Gastrocnemius medialis (tissue), 4 donors: ENCODE measurements around the gene HDAC4. TPM values are rescaled to one million over a fixed set of nuclear protein-coding genes. Genes with fewer than 3 reads are reported as not detected.
A peak's percentile ranks its signal among the peaks of the same experiment; 100 is the strongest.

Source experiments
- ATAC-seq, 2 donors: fragments of 150-250 bp; one replicate each; pipeline ENCODE4 v1.9.1; 2016
- DNase-seq, 2 donors: peaks; one replicate each; pipeline ENCODE4 v3.0.0-alpha.2; 2019
- H3K27ac ChIP-seq, 4 donors: fragments of 200-600 bp; sonication (generic); 1 replicate in 1 of 4; 2 replicates in 3 of 4; pipeline ENCODE4 v1.5.1; 2016 to 2018; ENCODE audit warnings: mild to moderate bottlenecking in 2 of 4, moderate library complexity in 1 of 4
- H3K27me3 ChIP-seq, 3 donors: fragments of 200-600 bp; sonication (generic) in 2 of 3; 1 replicate in 1 of 3; 2 replicates in 2 of 3; pipeline versions ENCODE4 v1.5.1 to v1.6.0; 2016 to 2019; ENCODE audit warnings: mild to moderate bottlenecking in 1 of 3, moderate library complexity in 1 of 3
- H3K36me3 ChIP-seq, 2 donors: fragments of 200-600 bp; sonication (generic) in 1 of 2; one replicate each; pipeline ENCODE4 v1.5.1; 2017 to 2018
- H3K4me1 ChIP-seq, 2 donors: fragments of 200-600 bp; sonication (generic) in 1 of 2; one replicate each; pipeline ENCODE4 v1.5.1; 2016 to 2017; ENCODE audit warnings: mild to moderate bottlenecking in 2 of 2
- H3K4me3 ChIP-seq, 4 donors: fragments of 200-600 bp; sonication (generic) in 3 of 4; 1 replicate in 1 of 4; 2 replicates in 3 of 4; pipeline ENCODE4 v1.5.1; 2016 to 2019; ENCODE audit warnings: mild to moderate bottlenecking in 2 of 4
- H3K9me3 ChIP-seq, 3 donors: fragments of 200-600 bp; sonication (generic) in 2 of 3; 1 replicate in 1 of 3; 2 replicates in 2 of 3; pipeline ENCODE4 v1.5.1; 2016 to 2019
- POLR2A ChIP-seq, 2 donors: fragments of 450-650 bp; IDR thresholded peaks; one replicate each; pipeline ENCODE4 v1.6.1; 2017; ENCODE audit warnings: antibody characterized with exemption in 2 of 2, mild to moderate bottlenecking in 2 of 2, moderate library complexity in 2 of 2
- in situ Hi-C, 4 donors: fragments of 200-750 bp; cut with MboI; loops; one replicate each; pipeline versions ENCODE4 v1.15.0 to v1.8.0; 2017; ENCODE audit warnings: low sequenced_read_pairs in 4 of 4
- intact Hi-C: fragments of 100-400 bp; cut with DNase I; formaldehyde crosslinking; loops from one replicate; pipeline ENCODE4 v1.15.1; 2023; ENCODE audit warnings: low total_unique reads
- total RNA-seq, 4 donors: library from RNA; depleted of rRNA; stranded (reverse); fragments of >200 nt; gene quantifications; one replicate each; pipeline versions ENCODE4 v1.1.0 to v1.2.3, GENCODE V29; 2016
- TF ChIP-seq, protein P1 (sequence below), 5 experiments: fragments of 450-650 bp in 3 of 5; fragments of 200-600 bp in 2 of 5; sonication (generic) in 2 of 5; IDR thresholded peaks in 4 of 5; conservative IDR thresholded peaks in 1 of 5; 1 replicate in 4 of 5; 2 replicates in 1 of 5; pipeline ENCODE4 v1.5.1; 2016 to 2019; ENCODE audit warnings: antibody characterized with exemption in 5 of 5, mild to moderate bottlenecking in 3 of 5, moderate library complexity in 3 of 5

The HDAC4 gene
- total RNA-seq, 4 donors from 2014 or later, result 23.6 to 257 (median 119) TPM

DNA sequence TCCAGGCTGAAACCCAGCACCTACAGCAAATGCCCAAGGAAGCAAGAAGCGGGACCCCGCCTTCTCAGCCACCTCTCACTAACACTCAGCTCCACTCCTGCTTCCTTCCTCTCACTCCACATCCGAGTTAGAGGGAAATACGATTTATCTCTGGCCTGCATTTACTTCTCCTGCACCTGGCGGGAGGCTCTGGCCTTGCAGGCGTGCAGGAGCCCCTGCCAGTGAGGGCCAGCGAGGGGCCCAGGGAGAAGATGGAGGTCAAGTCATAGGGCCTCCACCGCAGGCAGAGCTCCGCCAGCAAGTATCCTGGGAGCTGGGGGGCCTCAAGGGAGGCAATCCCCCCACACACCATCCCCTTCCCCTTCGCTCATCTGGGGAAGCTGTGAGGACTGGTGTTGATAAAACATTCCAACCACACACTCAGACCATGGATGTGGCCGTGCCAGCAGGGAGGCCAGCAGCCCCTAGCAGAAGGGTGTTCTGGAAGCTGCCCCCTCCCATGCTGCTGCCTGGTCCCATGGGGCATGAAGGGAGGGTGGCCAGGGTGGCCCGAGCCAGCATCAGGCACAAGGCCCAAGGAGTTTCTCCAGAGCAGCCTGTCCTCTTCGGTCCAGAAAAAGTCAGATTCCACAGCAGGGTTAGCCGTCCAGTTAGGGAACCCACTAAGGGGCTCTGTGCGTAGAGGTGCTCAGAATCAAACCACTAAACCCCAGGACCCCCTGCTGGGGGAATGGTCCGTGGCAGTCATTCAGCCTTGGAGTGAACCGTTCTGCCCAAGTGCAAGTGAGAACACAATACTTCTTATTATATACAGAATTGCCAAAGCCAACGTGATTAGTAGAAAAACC lies 91.2 kb downstream of the HDAC4 start:
- TF ChIP-seq, protein P1, sequence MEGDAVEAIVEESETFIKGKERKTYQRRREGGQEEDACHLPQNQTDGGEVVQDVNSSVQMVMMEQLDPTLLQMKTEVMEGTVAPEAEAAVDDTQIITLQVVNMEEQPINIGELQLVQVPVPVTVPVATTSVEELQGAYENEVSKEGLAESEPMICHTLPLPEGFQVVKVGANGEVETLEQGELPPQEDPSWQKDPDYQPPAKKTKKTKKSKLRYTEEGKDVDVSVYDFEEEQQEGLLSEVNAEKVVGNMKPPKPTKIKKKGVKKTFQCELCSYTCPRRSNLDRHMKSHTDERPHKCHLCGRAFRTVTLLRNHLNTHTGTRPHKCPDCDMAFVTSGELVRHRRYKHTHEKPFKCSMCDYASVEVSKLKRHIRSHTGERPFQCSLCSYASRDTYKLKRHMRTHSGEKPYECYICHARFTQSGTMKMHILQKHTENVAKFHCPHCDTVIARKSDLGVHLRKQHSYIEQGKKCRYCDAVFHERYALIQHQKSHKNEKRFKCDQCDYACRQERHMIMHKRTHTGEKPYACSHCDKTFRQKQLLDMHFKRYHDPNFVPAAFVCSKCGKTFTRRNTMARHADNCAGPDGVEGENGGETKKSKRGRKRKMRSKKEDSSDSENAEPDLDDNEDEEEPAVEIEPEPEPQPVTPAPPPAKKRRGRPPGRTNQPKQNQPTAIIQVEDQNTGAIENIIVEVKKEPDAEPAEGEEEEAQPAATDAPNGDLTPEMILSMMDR (IDR thresholded peaks at IDR 0.05 in 4 of 5, conservative IDR thresholded peaks at IDR 0.05 in 1 of 5), result peak in 1 of 5 experiments; percentile 12
- TF ChIP-seq POLR2A (IDR thresholded peaks at IDR 0.05), result no peak
- H3K9me3 ChIP-seq, result no peaks in the 10 kb centered on the region
- DNase-seq, result peak in 1 of 2 donors; percentile 62
- H3K4me3 ChIP-seq, result peak overlapping the region; percentile 63 to 71 (median 69)
- ATAC-seq, result peak in 1 of 2 donors; percentile 0
- intact Hi-C loops, result loop anchor here (2.0 to 10.0 kb wide), 7 partner anchors 19 to 1852 kb away; partner anchors contain the start of gene HDAC4
- H3K27me3 ChIP-seq, result no peaks in the 10 kb centered on the region
- in situ Hi-C loops, result loop anchor here in 1 of 4 donors (10.0 kb wide), 1 partner anchor 85 kb away; no protein-coding TSS in a partner anchor
- H3K4me1 ChIP-seq, result peaks cover 69 to 72% of the 10 kb centered on the region in 2 donors
- peak overlapping the region; percentile 94 to 99 (median 98) for H3K27ac ChIP-seq
- no peaks in the 10 kb centered on the region for H3K36me3 ChIP-seq

DNA sequence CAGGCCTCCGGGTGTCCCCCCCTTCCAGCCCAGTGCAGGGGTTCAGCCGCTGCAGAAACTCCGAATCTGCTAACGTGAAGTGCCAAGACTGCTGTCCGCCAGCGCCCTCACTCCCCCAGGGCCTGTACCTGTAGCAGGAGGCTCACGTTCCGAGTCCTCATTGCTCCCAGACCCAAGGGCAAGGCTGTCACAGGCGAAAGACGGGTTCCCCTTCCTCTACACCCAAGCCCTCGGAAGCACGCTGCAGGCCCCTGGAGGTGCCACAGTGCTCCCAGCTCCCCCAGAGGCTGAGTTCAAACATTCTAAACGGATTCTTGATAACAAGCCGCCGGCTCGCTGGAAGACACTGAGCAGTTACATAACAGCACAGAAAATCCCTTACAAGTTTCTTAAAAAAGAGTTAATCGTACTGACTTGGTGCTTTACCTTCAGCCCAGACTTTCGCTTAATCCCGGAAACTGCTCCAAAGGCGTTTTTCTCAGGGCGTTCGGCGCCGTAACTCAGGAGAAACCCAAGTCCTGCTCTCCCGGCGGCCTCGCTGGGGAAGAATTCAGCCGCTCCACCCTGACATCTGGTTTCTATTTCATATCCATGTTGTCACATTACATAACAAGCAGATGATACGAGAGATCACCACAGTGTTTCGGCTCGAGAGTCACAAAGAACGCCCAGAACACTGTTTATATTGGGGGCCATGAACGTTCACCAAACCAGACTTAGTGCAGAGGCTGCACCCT lies 92.0 kb downstream of the HDAC4 start:
- Histone ChIP-seq H3K4me1 (peaks cover 71 to 72% of the 10 kb centered on the region in 2 donors), H3K27me3 (no peaks in the 10 kb centered on the region), H3K36me3 (no peaks in the 10 kb centered on the region), H3K9me3 (no peaks in the 10 kb centered on the region), H3K4me3 (peak overlapping the region; percentile 63 to 71 (median 69)), H3K27ac (peak overlapping the region; percentile 94 to 99 (median 98))
- intact Hi-C loops (loop anchor here (5.0 kb wide), 2 partner anchors 82 to 1852 kb away; no protein-coding TSS in a partner anchor), in situ Hi-C loops (loop anchor here in 1 of 4 donors (10.0 kb wide), 1 partner anchor 84 kb away; no protein-coding TSS in a partner anchor)
- ATAC-seq, result peak; percentile 13 to 42
- peak; percentile 73 to 83 for DNase-seq
- TF ChIP-seq, protein P1 (IDR thresholded peaks at IDR 0.05 in 4 of 5, conservative IDR thresholded peaks at IDR 0.05 in 1 of 5), result peak in 2 of 5 experiments; percentile 10 to 29
- peak; percentile 78 to 94 for TF ChIP-seq POLR2A (IDR thresholded peaks at IDR 0.05)

GRCh38 chr2:239307921-239308613 lies 92.8 kb downstream of the HDAC4 start:
- peak overlapping the region; percentile 63 to 71 (median 69) for H3K4me3 ChIP-seq
- H3K27me3 ChIP-seq, result no peaks in the 10 kb centered on the region
- peak overlapping the region; percentile 94 to 99 (median 98) for H3K27ac ChIP-seq
- H3K4me1 ChIP-seq, result peaks cover 71% of the 10 kb centered on the region in 2 donors
- H3K9me3 ChIP-seq, result no peaks in the 10 kb centered on the region
- in situ Hi-C loops (loop anchor here in 1 of 4 donors (10.0 kb wide), 1 partner anchor 83 kb away; no protein-coding TSS in a partner anchor), intact Hi-C loops (loop anchor here (5.0 kb wide), 2 partner anchors 81 to 1851 kb away; no protein-coding TSS in a partner anchor)
- ATAC-seq (no peak), DNase-seq (peak in 1 of 2 donors; percentile 57)
- H3K36me3 ChIP-seq, result no peaks in the 10 kb centered on the region
- TF ChIP-seq, protein P1 (IDR thresholded peaks at IDR 0.05 in 4 of 5, conservative IDR thresholded peaks at IDR 0.05 in 1 of 5), result no peak
- TF ChIP-seq POLR2A (IDR thresholded peaks at IDR 0.05), result peak in 1 of 2 donors; percentile 33

- Histone ChIP-seq H3K4me3 (peak overlapping the region; percentile 63 to 71 (median 69)), H3K36me3 (no peaks in the 10 kb centered on the region), H3K9me3 (no peaks in the 10 kb centered on the region), H3K4me1 (peaks cover 70 to 71% of the 10 kb centered on the region in 2 donors), H3K27me3 (no peaks in the 10 kb centered on the region), H3K27ac (peak overlapping the region; percentile 94 to 99 (median 98))
- DNase-seq, result no peak
- no peak for ATAC-seq
- TF ChIP-seq, protein P1 (IDR thresholded peaks at IDR 0.05 in 4 of 5, conservative IDR thresholded peaks at IDR 0.05 in 1 of 5), result no peak
- no peak for TF ChIP-seq POLR2A (IDR thresholded peaks at IDR 0.05)
- in situ Hi-C loops, result loop anchor here in 1 of 4 donors (10.0 kb wide), 1 partner anchor 82 kb away; no protein-coding TSS in a partner anchor
- intact Hi-C loops, result loop anchor here (5.0 kb wide), 2 partner anchors 80 to 1850 kb away; no protein-coding TSS in a partner anchor
Measured at GRCh38 chr2:239307221-239307569, 93.6 kb downstream of the HDAC4 start.
